H9 (cell line): ENCODE results near the gene MARCHF3. TPM values are rescaled to one million over a fixed set of nuclear protein-coding genes. Genes with fewer than 3 reads are reported as not detected.

ENCODE experiments used
- DNase-seq: peaks from one replicate; pipeline ENCODE4 v3.0.0-alpha.2; 2017
- H2AFZ ChIP-seq: one replicate; pipeline ENCODE4 v1.6.1; 2013; ENCODE audit warnings: mild to moderate bottlenecking, low read length, control low read depth, moderate library complexity
- H2AK5ac ChIP-seq: 2 replicates; pipeline ENCODE4 v1.6.1; 2013; ENCODE audit warnings: low read length, control low read depth, mixed read lengths; ENCODE audit not compliant: insufficient read length
- H2BK120ac ChIP-seq: one replicate; pipeline ENCODE4 v1.6.1; 2013; ENCODE audit warnings: low read depth, mild to moderate bottlenecking, low read length, control low read depth, inconsistent platforms; ENCODE audit not compliant: poor library complexity, severe bottlenecking
- H2BK12ac ChIP-seq: 2 replicates; pipeline ENCODE4 v1.6.1; 2013; ENCODE audit warnings: low read length, control low read depth, mixed read lengths, low read depth; ENCODE audit not compliant: insufficient read length
- H2BK15ac ChIP-seq: 2 replicates; pipeline ENCODE4 v1.6.1; 2013; ENCODE audit warnings: low read depth, low read length, control low read depth
- H2BK20ac ChIP-seq: one replicate; pipeline ENCODE4 v1.6.1; 2013; ENCODE audit warnings: low read depth, mild to moderate bottlenecking, low read length, control low read depth, inconsistent platforms; ENCODE audit not compliant: poor library complexity, severe bottlenecking
- H2BK5ac ChIP-seq: 2 replicates; pipeline ENCODE4 v1.6.1; 2013; ENCODE audit warnings: low read length, control low read depth, mixed read lengths; ENCODE audit not compliant: insufficient read length
- H3K14ac ChIP-seq: 2 replicates; pipeline ENCODE4 v1.6.1; 2013; ENCODE audit warnings: low read length, control low read depth; ENCODE audit not compliant: insufficient read depth
- H3K18ac ChIP-seq: 2 replicates; pipeline ENCODE4 v1.6.1; 2013; ENCODE audit warnings: low read depth, mild to moderate bottlenecking, mixed read lengths, low read length, control low read depth; ENCODE audit not compliant: insufficient read length
- H3K23ac ChIP-seq: 2 replicates; pipeline ENCODE4 v1.6.1; 2013; ENCODE audit warnings: low read length, control low read depth, mixed read lengths, low read depth; ENCODE audit not compliant: insufficient read length
- H3K23me2 ChIP-seq: 2 replicates; pipeline ENCODE4 v1.6.1; 2013; ENCODE audit warnings: low read depth, mild to moderate bottlenecking, mixed read lengths, low read length, control low read depth; ENCODE audit not compliant: insufficient read length, poor library complexity, severe bottlenecking
- H3K27ac ChIP-seq: 2 replicates; pipeline ENCODE4 v1.5.1; 2013; ENCODE audit warnings: low read length, control low read depth, mixed read lengths, low read depth; ENCODE audit not compliant: insufficient read length
- H3K27me3 ChIP-seq: 2 replicates; pipeline ENCODE4 v1.6.1; 2013; ENCODE audit warnings: low read length, control low read depth, inconsistent platforms; ENCODE audit not compliant: insufficient read depth
- H3K4ac ChIP-seq: 2 replicates; pipeline ENCODE4 v1.6.1; 2013; ENCODE audit warnings: low read depth, mild to moderate bottlenecking, control low read depth, inconsistent platforms, low read length, moderate library complexity
- H3K4me1 ChIP-seq: 2 replicates; pipeline ENCODE4 v1.6.1; 2013; ENCODE audit warnings: low read length, control low read depth, inconsistent platforms; ENCODE audit not compliant: insufficient read depth
- H3K4me2 ChIP-seq: 2 replicates; pipeline ENCODE4 v1.6.1; 2013; ENCODE audit warnings: low read length, control low read depth, mixed read lengths; ENCODE audit not compliant: insufficient read length, insufficient read depth
- H3K56ac ChIP-seq: 2 replicates; pipeline ENCODE4 v1.6.1; 2013; ENCODE audit warnings: low read depth, mild to moderate bottlenecking, mixed read lengths, low read length, control low read depth; ENCODE audit not compliant: insufficient read length
- H3K79me1 ChIP-seq: 2 replicates; pipeline ENCODE4 v1.6.1; 2013; ENCODE audit warnings: low read depth, mild to moderate bottlenecking, moderate library complexity, low read length, control low read depth, inconsistent platforms; ENCODE audit not compliant: insufficient read depth, poor library complexity, severe bottlenecking
- H3K79me2 ChIP-seq: 2 replicates; pipeline ENCODE4 v1.6.1; 2013; ENCODE audit warnings: low read length, control low read depth, inconsistent platforms; ENCODE audit not compliant: insufficient read depth
- H3K9ac ChIP-seq: 2 replicates; pipeline ENCODE4 v1.6.1; 2013; ENCODE audit warnings: low read length, control low read depth, mixed read lengths; ENCODE audit not compliant: insufficient read length; ENCODE audit errors: extremely low read depth
- H3K9me3 ChIP-seq: one replicate; pipeline ENCODE4 v1.6.1; 2013; ENCODE audit warnings: low read depth, low read length, inconsistent platforms; ENCODE audit not compliant: control insufficient read depth
- H3T11ph ChIP-seq: one replicate; pipeline ENCODE4 v1.6.1; 2013; ENCODE audit warnings: mild to moderate bottlenecking, low read length, control low read depth, inconsistent platforms
- H4K20me1 ChIP-seq: one replicate; pipeline ENCODE4 v1.6.1; 2013; ENCODE audit not compliant: control insufficient read depth, insufficient read length, insufficient read depth
- H4K5ac ChIP-seq: 2 replicates; pipeline ENCODE4 v1.6.1; 2013; ENCODE audit warnings: low read depth, mild to moderate bottlenecking, mixed read lengths, low read length, control low read depth; ENCODE audit not compliant: insufficient read length
- H4K8ac ChIP-seq: replicated peaks from 2 replicates; pipeline ENCODE4 v1.6.1; 2013; ENCODE audit warnings: low read length, control low read depth, mixed read lengths, low read depth; ENCODE audit not compliant: insufficient read length
- H4K91ac ChIP-seq: 2 replicates; pipeline ENCODE4 v1.6.1; 2013; ENCODE audit warnings: low read depth, mild to moderate bottlenecking, moderate library complexity, mixed read lengths, low read length, control low read depth; ENCODE audit not compliant: insufficient read length
- H3K27ac Mint-ChIP-seq, 3 experiments: 2 replicates in 2 of 3; 3 replicates in 1 of 3; pipeline ENCODE4 v1.8.0; 2020 to 2021; ENCODE audit warnings: mixed read lengths in 3 of 3, mild to moderate bottlenecking in 1 of 3, moderate library complexity in 1 of 3
- H3K27me3 Mint-ChIP-seq: 2 replicates; pipeline ENCODE4 v1.8.0; 2021; ENCODE audit warnings: low read depth, mild to moderate bottlenecking, moderate library complexity, mixed read lengths
- H3K36me3 Mint-ChIP-seq, 3 experiments: 2 replicates in 2 of 3; 3 replicates in 1 of 3; pipeline ENCODE4 v1.8.0; 2020 to 2021; ENCODE audit warnings: low read depth in 3 of 3, mixed read lengths in 3 of 3; ENCODE audit not compliant: insufficient read depth in 1 of 3
- H3K4me1 Mint-ChIP-seq, 2 experiments: 2 replicates each; pipeline ENCODE4 v1.8.0; 2020; ENCODE audit warnings: mixed read lengths in 2 of 2
- H3K4me3 Mint-ChIP-seq, 2 experiments: 2 replicates in 1 of 2; 3 replicates in 1 of 2; pipeline ENCODE4 v1.8.0; 2020 to 2021; ENCODE audit warnings: mild to moderate bottlenecking in 2 of 2, mixed read lengths in 2 of 2, moderate library complexity in 1 of 2
- H3K9me3 Mint-ChIP-seq, 2 experiments: 2 replicates in 1 of 2; 3 replicates in 1 of 2; pipeline ENCODE4 v1.8.0; 2020; ENCODE audit warnings: mild to moderate bottlenecking in 2 of 2, mixed read lengths in 2 of 2, moderate library complexity in 1 of 2
- total RNA-seq: library from RNA; stranded (reverse); gene quantifications from 2 replicates; pipeline ENCODE4 v1.2.1, GENCODE V29; 2021
- TF ChIP-seq, protein P1 (sequence below): fragments of 200-600 bp; sonication (generic); conservative IDR thresholded peaks from 3 replicates; pipeline ENCODE4 v1.8.0; 2021; ENCODE audit warnings: antibody characterized with exemption, mild to moderate bottlenecking

The MARCHF3 gene
- total RNA-seq, 1 experiment from 2014 or later: 17.7 TPM

DNA sequence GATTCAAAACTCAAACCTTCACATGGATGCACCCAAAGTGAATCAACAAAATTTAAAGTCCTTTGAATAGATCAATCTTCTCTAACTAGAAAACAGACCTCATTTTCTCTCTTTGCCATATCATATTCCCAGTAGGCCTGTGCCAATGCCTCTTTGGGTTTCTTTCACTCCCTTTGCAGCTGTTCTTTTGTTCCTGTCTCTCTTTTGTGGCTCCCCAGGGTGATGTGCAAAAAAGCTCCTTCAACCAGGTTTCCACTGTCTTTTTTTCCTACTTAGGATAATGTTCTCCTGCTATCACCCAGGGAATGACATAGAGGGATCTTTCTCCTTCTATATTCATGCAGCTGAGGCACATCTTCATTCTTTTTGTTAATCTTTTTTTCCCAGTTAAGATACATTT is 54.6 kb downstream of the MARCHF3 start:
- DNase-seq: no peak
- no peaks in the 10 kb centered on the region for H3K23me2 ChIP-seq
- H3K9me3 Mint-ChIP-seq: no peaks in the 10 kb centered on the region

More for the DNA sequence above, 54.6 kb downstream of the MARCHF3 start:
- no peaks in the 10 kb centered on the region for H3K27me3 Mint-ChIP-seq
- no peak overlapping the region for H4K8ac ChIP-seq
- H3K79me2 ChIP-seq: no peaks in the 10 kb centered on the region
- no peak overlapping the region for H3K14ac ChIP-seq
- H2BK15ac ChIP-seq: no peak overlapping the region
- H3K79me1 ChIP-seq: no peaks in the 10 kb centered on the region
- no peaks in the 10 kb centered on the region for H3K27me3 ChIP-seq
- no peak overlapping the region for H2BK120ac ChIP-seq
- H4K20me1 ChIP-seq: no peaks in the 10 kb centered on the region
- peaks cover 10% of the 10 kb centered on the region for H3K4me1 ChIP-seq
- H3K9ac ChIP-seq: no peak overlapping the region
- no peak overlapping the region for H3K4me2 ChIP-seq
- H3K18ac ChIP-seq: no peak overlapping the region
- no peak overlapping the region for H3K56ac ChIP-seq
- no peak overlapping the region for H2BK5ac ChIP-seq
- no peak overlapping the region for H4K5ac ChIP-seq
- H3T11ph ChIP-seq: no peak overlapping the region
- H3K4me3 Mint-ChIP-seq: no peak overlapping the region
- no peak overlapping the region for H2AK5ac ChIP-seq
- H3K27ac ChIP-seq: no peak overlapping the region
- H2BK20ac ChIP-seq: no peak overlapping the region
- H3K4ac ChIP-seq: no peak overlapping the region
- no peak overlapping the region for H4K91ac ChIP-seq
- TF ChIP-seq, protein P1, sequence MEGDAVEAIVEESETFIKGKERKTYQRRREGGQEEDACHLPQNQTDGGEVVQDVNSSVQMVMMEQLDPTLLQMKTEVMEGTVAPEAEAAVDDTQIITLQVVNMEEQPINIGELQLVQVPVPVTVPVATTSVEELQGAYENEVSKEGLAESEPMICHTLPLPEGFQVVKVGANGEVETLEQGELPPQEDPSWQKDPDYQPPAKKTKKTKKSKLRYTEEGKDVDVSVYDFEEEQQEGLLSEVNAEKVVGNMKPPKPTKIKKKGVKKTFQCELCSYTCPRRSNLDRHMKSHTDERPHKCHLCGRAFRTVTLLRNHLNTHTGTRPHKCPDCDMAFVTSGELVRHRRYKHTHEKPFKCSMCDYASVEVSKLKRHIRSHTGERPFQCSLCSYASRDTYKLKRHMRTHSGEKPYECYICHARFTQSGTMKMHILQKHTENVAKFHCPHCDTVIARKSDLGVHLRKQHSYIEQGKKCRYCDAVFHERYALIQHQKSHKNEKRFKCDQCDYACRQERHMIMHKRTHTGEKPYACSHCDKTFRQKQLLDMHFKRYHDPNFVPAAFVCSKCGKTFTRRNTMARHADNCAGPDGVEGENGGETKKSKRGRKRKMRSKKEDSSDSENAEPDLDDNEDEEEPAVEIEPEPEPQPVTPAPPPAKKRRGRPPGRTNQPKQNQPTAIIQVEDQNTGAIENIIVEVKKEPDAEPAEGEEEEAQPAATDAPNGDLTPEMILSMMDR: no peak
- H3K9me3 ChIP-seq: no peaks in the 10 kb centered on the region
- H2AFZ ChIP-seq: no peak overlapping the region
- no peaks in the 10 kb centered on the region; a peak in 2 of 7 replicates for H3K36me3 Mint-ChIP-seq
- H2BK12ac ChIP-seq: no peak overlapping the region
- peak overlapping the region; percentile 11 to 70 (median 11); a peak in 3 of 7 replicates for H3K27ac Mint-ChIP-seq
- peaks cover 32 to 40% of the 10 kb centered on the region in 2 experiments for H3K4me1 Mint-ChIP-seq
- H3K23ac ChIP-seq: no peak overlapping the region
